HG03460 (cell line): Measurements from ENCODE around the gene JPH4.
"Not testable (repeated sequence)": the region's sequence is repeated elsewhere in the genome, so short reads cannot be mapped to it uniquely, and the experiment has no call there.

Experiments
- ATAC-seq: cut with Tn5 transposase; IDR thresholded peaks from one replicate; pipeline ENCODE4 v1.9.1; 2021; ENCODE audit not compliant: unreplicated experiment

The JPH4 gene

GRCh38 chr14:23609001-23609400, 30.4 kb upstream of the JPH4 start:
- ATAC-seq = no peak

- no peak for ATAC-seq
Measured at GRCh38 chr14:23608454-23608853, 29.9 kb upstream of the JPH4 start.

GRCh38 chr14:23605931-23606585, 27.5 kb upstream of the JPH4 start:
- ATAC-seq = peak; percentile 78

GRCh38 chr14:23604675-23605170, 26.1 kb upstream of the JPH4 start:
- no peak for ATAC-seq

GRCh38 chr14:23604148-23604547, 25.6 kb upstream of the JPH4 start:
- ATAC-seq = no peak

GRCh38 chr14:23603103-23603502, 24.5 kb upstream of the JPH4 start:
- ATAC-seq = no peak

- ATAC-seq = no peak
Measured at GRCh38 chr14:23602181-23603095, 23.8 kb upstream of the JPH4 start.

- no peak for ATAC-seq
Measured at GRCh38 chr14:23601845-23602180, 23.2 kb upstream of the JPH4 start.

GRCh38 chr14:23601424-23601823, 22.8 kb upstream of the JPH4 start:
- ATAC-seq = no peak

GRCh38 chr14:23600806-23601205, 22.2 kb upstream of the JPH4 start:
- no peak for ATAC-seq

- no peak for ATAC-seq
Measured at GRCh38 chr14:23600322-23600707, 21.7 kb upstream of the JPH4 start.

GRCh38 chr14:23594191-23594590, 15.6 kb upstream of the JPH4 start:
- ATAC-seq = not testable (repeated sequence)

- ATAC-seq = no peak
Measured at GRCh38 chr14:23590198-23590597, 11.6 kb upstream of the JPH4 start.

- no peak for ATAC-seq
Measured at GRCh38 chr14:23589606-23590005, 11.0 kb upstream of the JPH4 start.

- peak; percentile 99 for ATAC-seq
Measured at GRCh38 chr14:23588884-23589598, 10.5 kb upstream of the JPH4 start.

- not testable (repeated sequence) for ATAC-seq
Measured at GRCh38 chr14:23584527-23585203, 6.1 kb upstream of the JPH4 start.

- not testable (repeated sequence) for ATAC-seq
Measured at GRCh38 chr14:23583761-23584526, 5.4 kb upstream of the JPH4 start.

GRCh38 chr14:23582906-23583760, 4.5 kb upstream of the JPH4 start:
- no peak for ATAC-seq

GRCh38 chr14:23580948-23581281, 2.3 kb upstream of the JPH4 start:
- no peak for ATAC-seq
